Muscle of back (tissue), 11 donors: ENCODE measurements around the gene CCDC8. TPM values are rescaled to one million over a fixed set of nuclear protein-coding genes. Genes with fewer than 3 reads are reported as not detected.

Source experiments
- DNase-seq, 3 donors: peaks; one replicate each; pipeline versions ENCODE4 v3.0.0 to v3.0.0-alpha.2; 2013
- polyA plus RNA-seq, 10 donors: library from polyadenylated mRNA; unstranded; fragments of 120-200 nt; gene quantifications; one replicate each; pipeline ENCODE4 v1.2.1, GENCODE V29; 2013; ENCODE audit not compliant: insufficient read length in 10 of 10

Gene CCDC8
- polyA plus RNA-seq, 10 donors: 48.0 to 74.7 (median 61.4) TPM

- DNase-seq: no peak
These were observed 49.0 kb downstream of the CCDC8 start for GRCh38 chr19:46364359-46364758.

- no peak for DNase-seq
These were observed 51.4 kb downstream of the CCDC8 start for GRCh38 chr19:46361915-46362314.

Other genes with a start within 250 kb of the CCDC8 start
- 1 to 10 TPM in 2 of 10 donors, not detected in 8; 5.4 to 7.1 TPM for gene IGFL1, start 183.8 kb downstream of the CCDC8 start, polyA plus RNA-seq
- gene HIF3A, start 116.5 kb downstream of the CCDC8 start, polyA plus RNA-seq: 100 to 1,000 TPM; 112 to 347 (median 228) TPM
- 10 to 100 TPM; 50.3 to 72.3 (median 61.4) TPM for gene PPP5C, start 66.5 kb downstream of the CCDC8 start, polyA plus RNA-seq
- under 1 TPM; 0.24 to 0.70 (median 0.40) TPM for gene PNMA8C, start 15.4 kb upstream of the CCDC8 start, polyA plus RNA-seq
- gene PNMA8A, start 58.0 kb upstream of the CCDC8 start, polyA plus RNA-seq: 10 to 100 TPM; 27.2 to 52.9 (median 43.9) TPM
- gene PNMA8B, start 82.3 kb upstream of the CCDC8 start, polyA plus RNA-seq: 1 to 10 TPM; 2.0 to 4.9 (median 3.1) TPM
- gene CALM3, start 187.8 kb upstream of the CCDC8 start, polyA plus RNA-seq: 100 to 1,000 TPM; 173 to 292 (median 221) TPM
- gene PTGIR, start 211.5 kb upstream of the CCDC8 start, polyA plus RNA-seq: 1 to 10 TPM; 1.8 to 4.8 (median 3.4) TPM
- 1 to 10 TPM in 1 of 10 donors, under 1 TPM in 2, not detected in 7; 0.65 to 1.9 (median 0.80) TPM for gene GNG8, start 222.6 kb upstream of the CCDC8 start, polyA plus RNA-seq
- gene DACT3, start 247.6 kb upstream of the CCDC8 start, polyA plus RNA-seq: 10 to 100 TPM; 11.1 to 22.7 (median 14.4) TPM